GM23248 (cell line): ENCODE results near the gene EYA4.

Experiments used
- EZH2 ChIP-seq: fragments of 200-600 bp; sonication (generic); IDR thresholded peaks from 2 replicates; pipeline ENCODE4 v1.6.1; 2018; ENCODE audit warnings: antibody characterized with exemption, mild to moderate bottlenecking; ENCODE audit not compliant: insufficient read depth, poor library complexity, severe bottlenecking
- EZH2phosphoT487 ChIP-seq: fragments of 200-600 bp; sonication (generic); IDR thresholded peaks from 2 replicates; pipeline ENCODE4 v1.6.1; 2018; ENCODE audit warnings: antibody characterized with exemption, moderate library complexity, mild to moderate bottlenecking, low read depth; ENCODE audit not compliant: insufficient read depth

GRCh38 chr6:133205304-133205703 is 35.9 kb upstream of the EYA4 start:
- TF ChIP-seq EZH2: no peak
- no peak for TF ChIP-seq EZH2phosphoT487
